Measurements from ENCODE around the gene BTBD17.

Gene BTBD17

DNA sequence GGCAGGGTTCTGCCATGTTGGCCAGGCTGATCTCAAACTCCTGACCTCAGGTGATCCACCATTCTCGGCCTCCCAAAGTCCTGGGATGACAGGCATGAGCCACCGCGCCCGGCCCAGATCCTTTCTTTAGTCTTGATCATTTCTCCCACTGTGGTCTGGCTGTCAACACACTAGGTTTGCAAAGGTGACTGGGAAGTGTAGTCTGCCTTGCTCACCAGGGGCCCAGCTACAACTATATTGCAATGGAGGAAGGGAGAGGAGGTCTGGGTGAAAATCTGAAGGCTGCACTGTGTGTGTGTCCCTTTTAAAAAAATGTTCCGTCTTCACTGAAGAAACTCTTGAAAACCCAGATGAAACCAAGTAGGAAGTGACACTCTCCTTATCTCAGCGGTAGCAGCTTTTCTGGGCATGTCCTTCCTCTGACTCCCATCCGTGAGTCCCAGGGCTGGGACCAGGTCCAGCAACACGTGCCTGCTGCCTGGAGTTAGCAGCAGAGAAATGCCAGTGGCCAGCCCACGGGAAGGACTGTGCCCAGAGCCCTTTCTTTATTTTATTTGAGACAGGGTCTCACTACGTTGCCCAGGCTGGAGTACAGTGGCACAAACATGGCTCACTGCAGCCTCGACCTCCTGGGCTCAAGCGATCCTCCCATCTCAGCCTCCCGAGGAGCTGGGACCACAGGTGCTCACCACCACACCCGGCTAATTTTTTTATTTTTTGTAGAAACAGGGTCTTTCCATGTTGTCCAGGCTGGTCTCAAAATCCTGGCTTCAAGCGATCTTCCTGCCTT lies 53.5 kb downstream of the BTBD17 start:
- H3K4me2 ChIP-seq (ENCODE audit: low read depth, low read length, poor library complexity, severe bottlenecking): no peak overlapping the region
- no peaks in the 10 kb centered on the region for H3K9me2 ChIP-seq (replicated peaks; ENCODE audit: insufficient read depth, low read length)
- TF ChIP-seq EZH2phosphoT487 (conservative IDR thresholded peaks at IDR 0.05; ENCODE audit: low read length): no peak
- TF ChIP-seq, protein P1, sequence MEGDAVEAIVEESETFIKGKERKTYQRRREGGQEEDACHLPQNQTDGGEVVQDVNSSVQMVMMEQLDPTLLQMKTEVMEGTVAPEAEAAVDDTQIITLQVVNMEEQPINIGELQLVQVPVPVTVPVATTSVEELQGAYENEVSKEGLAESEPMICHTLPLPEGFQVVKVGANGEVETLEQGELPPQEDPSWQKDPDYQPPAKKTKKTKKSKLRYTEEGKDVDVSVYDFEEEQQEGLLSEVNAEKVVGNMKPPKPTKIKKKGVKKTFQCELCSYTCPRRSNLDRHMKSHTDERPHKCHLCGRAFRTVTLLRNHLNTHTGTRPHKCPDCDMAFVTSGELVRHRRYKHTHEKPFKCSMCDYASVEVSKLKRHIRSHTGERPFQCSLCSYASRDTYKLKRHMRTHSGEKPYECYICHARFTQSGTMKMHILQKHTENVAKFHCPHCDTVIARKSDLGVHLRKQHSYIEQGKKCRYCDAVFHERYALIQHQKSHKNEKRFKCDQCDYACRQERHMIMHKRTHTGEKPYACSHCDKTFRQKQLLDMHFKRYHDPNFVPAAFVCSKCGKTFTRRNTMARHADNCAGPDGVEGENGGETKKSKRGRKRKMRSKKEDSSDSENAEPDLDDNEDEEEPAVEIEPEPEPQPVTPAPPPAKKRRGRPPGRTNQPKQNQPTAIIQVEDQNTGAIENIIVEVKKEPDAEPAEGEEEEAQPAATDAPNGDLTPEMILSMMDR (IDR thresholded peaks at IDR 0.05; ENCODE audit: insufficient read depth, low read length, poor library complexity, severe bottlenecking): no peak
- no peak overlapping the region for H2AFZ ChIP-seq (ENCODE audit: low read depth, low read length, severe bottlenecking)
- H3K36me3 ChIP-seq (ENCODE audit: low read length): no peaks in the 10 kb centered on the region
- no peaks in the 10 kb centered on the region for H3F3A ChIP-seq (ENCODE audit: insufficient read depth)
- H3K4me3 ChIP-seq (ENCODE audit: insufficient read depth, low read length, poor library complexity, severe bottlenecking): no peak overlapping the region
- H3K27me3 ChIP-seq (ENCODE audit: low read length): no peaks in the 10 kb centered on the region
- H3K9ac ChIP-seq (ENCODE audit: low read length): no peak overlapping the region
- no peaks in the 10 kb centered on the region for H4K20me1 ChIP-seq (ENCODE audit: low read depth, low read length)
- H3K79me2 ChIP-seq (ENCODE audit: insufficient read depth, low read length): no peaks in the 10 kb centered on the region
- no peaks in the 10 kb centered on the region for H3K9me3 ChIP-seq (ENCODE audit: insufficient read depth, low read length)
- H3K27ac ChIP-seq (ENCODE audit: low read depth, low read length): no peak overlapping the region

All from SU-DHL-6 (cell line).